A673 (cell line): ENCODE results near the gene POF1B.

Experiments
- EZH2 ChIP-seq: fragments of 200-600 bp; sonication (generic); IDR thresholded peaks from 2 replicates; pipeline ENCODE4 v1.6.1; 2017; ENCODE audit warnings: borderline replicate concordance, low read depth, mild to moderate bottlenecking, mixed read lengths, antibody characterized with exemption, low read length; ENCODE audit not compliant: poor library complexity, severe bottlenecking
- TF ChIP-seq, protein P1 (sequence below): fragments of 300-800, 200-600 bp; sonication (generic); conservative IDR thresholded peaks from 2 replicates; pipeline ENCODE4 v1.5.1; 2017; ENCODE audit warnings: low read depth, mild to moderate bottlenecking, antibody characterized with exemption, low read length, moderate library complexity, mixed read lengths

- no peak for TF ChIP-seq EZH2
- TF ChIP-seq, protein P1, sequence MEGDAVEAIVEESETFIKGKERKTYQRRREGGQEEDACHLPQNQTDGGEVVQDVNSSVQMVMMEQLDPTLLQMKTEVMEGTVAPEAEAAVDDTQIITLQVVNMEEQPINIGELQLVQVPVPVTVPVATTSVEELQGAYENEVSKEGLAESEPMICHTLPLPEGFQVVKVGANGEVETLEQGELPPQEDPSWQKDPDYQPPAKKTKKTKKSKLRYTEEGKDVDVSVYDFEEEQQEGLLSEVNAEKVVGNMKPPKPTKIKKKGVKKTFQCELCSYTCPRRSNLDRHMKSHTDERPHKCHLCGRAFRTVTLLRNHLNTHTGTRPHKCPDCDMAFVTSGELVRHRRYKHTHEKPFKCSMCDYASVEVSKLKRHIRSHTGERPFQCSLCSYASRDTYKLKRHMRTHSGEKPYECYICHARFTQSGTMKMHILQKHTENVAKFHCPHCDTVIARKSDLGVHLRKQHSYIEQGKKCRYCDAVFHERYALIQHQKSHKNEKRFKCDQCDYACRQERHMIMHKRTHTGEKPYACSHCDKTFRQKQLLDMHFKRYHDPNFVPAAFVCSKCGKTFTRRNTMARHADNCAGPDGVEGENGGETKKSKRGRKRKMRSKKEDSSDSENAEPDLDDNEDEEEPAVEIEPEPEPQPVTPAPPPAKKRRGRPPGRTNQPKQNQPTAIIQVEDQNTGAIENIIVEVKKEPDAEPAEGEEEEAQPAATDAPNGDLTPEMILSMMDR: no peak
Measured at GRCh38 chrX:85326234-85327059, 53.0 kb downstream of the POF1B start.
